Skin of body (tissue), 2 donors: Measurements from ENCODE around the gene RCBTB1. TPM values are rescaled to one million over a fixed set of nuclear protein-coding genes. Genes with fewer than 3 reads are reported as not detected.
"Not testable (repeated sequence)": the region's sequence is repeated elsewhere in the genome, so short reads cannot be mapped to it uniquely, and the experiment has no call there.

Experiments
- DNase-seq: peaks from one replicate; lab custom pipeline; 2025; lab: John Stamatoyannopoulos, UW
- total RNA-seq: library from RNA; depleted of rRNA; stranded (reverse); fragments of >200 nt; gene quantifications from one replicate; pipeline ENCODE4 v1.2.3, GENCODE V29; 2014

The RCBTB1 gene
- total RNA-seq, 1 donor from 2014 or later, result 12.5 TPM

DNA sequence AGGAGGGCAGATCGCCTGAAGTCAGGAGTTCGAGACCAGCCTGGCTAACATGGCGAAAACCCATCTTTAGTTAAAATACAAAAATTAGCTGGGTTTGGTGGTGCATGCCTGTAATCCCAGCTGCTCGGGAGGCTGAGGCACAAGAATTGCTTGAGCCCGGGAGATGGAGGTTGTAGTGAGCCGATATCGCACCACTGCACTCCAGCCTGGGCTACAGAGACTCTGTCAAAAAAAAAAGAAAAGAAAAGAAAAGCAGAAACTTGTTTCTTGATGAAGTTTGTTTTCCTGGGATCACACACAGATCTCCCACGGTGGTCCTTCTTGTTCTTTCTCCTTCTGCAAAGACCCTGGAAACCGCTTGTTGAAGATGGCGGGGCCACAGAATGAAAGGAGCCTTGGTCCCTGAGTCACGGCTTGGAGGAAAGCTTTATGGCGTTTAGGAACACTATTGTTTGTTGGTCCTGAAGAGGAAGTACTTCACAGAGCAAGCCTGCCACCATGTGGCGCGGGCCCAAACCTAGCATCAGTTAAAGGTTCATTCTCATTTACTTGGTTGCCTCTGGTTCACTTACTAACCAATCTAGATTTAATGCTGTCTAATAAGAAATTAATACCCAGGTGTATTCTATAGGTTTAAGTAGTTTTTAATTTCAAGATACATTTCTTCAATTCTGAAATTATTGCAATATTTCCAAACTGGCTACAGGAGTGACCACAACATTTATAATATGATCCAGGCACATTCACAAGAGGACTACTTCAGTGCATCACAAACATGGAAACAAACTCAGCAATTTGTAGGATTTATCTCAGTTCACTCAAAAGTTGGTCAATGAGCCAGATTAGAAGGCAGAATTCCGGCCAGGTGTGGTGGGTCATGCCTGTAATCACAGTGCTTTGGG lies 21.6 kb upstream of the RCBTB1 start:
- DNase-seq, result peak; percentile 64

GRCh38 chr13:49604570-49604969 lies 19.2 kb upstream of the RCBTB1 start:
- DNase-seq, result no peak

DNA sequence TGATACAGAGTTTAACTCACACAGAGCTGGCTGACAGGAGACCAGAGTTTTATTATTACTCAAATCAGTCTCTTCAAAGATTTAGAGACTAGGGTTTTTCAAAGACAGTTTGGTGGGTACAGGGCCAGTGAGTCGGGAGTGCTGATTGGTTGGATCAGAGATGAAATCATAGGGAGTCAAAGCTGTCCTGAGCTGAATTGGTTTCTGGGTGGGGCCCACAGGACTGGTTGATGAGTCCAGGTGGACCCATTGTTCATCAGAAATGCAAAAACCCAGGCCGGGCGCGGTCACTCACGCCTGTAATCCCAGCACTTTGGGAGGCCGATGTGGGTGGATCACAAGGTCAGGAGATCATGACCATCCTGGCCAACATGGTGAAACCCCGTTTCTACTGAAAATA lies 17.3 kb upstream of the RCBTB1 start:
- not testable (repeated sequence) for DNase-seq

GRCh38 chr13:49602005-49602404 lies 16.6 kb upstream of the RCBTB1 start:
- DNase-seq, result no peak

- no peak for DNase-seq
Measured at GRCh38 chr13:49597043-49597641, 11.8 kb upstream of the RCBTB1 start.

GRCh38 chr13:49596221-49596620 lies 10.9 kb upstream of the RCBTB1 start:
- DNase-seq, result no peak

DNA sequence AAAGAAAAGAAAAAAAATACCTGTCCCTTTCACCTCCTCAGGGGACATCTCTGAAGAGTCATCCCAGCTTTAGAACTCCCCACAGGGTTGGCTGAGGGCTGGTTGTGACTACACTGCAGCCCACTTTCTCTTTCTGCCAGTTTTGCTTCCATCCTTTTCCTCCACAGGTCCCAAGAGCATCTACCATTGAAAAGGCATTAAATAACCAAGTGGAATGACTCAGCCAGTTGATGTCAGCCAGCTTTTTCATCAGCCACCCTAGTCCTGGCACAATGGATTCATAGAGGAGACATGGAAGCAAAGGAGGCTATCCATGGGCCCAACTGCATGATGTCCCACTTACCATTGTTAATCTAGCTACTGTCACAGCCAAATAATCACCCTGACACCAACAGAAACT lies 9.2 kb upstream of the RCBTB1 start:
- DNase-seq, result no peak

DNA sequence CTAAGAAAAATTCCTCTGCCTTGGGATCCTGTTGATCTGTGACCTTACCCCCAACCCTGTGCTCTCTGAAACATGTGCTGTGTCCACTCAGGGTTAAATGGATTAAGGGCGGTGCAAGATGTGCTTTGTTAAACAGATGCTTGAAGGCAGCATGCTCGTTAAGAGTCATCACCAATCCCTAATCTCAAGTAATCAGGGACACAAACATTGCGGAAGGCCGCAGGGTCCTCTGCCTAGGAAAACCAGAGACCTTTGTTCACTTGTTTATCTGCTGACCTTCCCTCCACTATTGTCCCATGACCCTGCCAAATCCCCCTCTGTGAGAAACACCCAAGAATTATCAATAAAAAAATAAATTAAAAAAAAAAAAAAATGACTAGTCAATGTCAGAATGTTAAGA lies 8.5 kb upstream of the RCBTB1 start:
- DNase-seq, result not testable (repeated sequence)

- not testable (repeated sequence) for DNase-seq
Measured at GRCh38 chr13:49590714-49591113, 5.4 kb upstream of the RCBTB1 start.

GRCh38 chr13:49587311-49587847 lies 2.0 kb upstream of the RCBTB1 start:
- no peak for DNase-seq

DNA sequence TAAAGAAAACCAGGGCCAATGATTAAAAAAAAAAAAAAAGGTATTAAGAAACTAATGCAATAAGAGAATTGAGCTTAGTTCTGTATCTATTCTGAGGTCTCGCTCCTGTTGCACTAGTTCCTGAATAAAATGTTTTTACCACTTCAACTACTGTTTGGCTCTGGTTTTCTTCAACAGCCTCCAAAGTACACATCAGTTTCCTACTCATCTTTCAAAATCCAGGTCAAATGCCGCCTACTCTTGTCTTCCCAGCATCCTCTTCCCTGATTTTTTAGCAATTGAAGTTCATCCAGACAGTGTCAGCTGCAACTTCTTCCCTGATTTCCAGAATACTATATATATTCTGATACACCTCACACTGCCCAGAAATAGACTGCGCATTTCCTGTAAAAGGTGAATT lies 1.4 kb upstream of the RCBTB1 start:
- no peak for DNase-seq

DNA sequence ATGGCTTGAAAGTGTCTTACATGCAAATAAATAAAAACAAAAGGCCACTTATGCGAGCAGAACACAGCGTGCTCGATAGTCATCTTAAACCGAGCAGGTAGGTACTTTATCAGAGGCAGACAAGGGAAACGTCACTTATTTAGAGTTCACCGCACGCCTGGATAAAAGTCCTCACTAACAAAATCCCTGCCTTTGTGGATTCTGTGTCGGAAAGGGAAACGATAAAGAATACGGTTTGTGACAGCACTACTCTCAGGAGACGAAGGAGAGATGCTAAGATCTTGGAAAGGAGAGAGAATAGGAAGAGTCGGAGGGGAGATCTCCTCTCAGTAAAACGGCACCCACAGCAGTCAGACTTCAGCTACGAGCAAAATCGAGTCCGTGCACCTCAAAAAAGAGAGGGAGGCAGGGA lies 581 bp downstream of the RCBTB1 start:
- no peak for DNase-seq

GRCh38 chr13:49580980-49581680 lies 4.2 kb downstream of the RCBTB1 start:
- no peak for DNase-seq

DNA sequence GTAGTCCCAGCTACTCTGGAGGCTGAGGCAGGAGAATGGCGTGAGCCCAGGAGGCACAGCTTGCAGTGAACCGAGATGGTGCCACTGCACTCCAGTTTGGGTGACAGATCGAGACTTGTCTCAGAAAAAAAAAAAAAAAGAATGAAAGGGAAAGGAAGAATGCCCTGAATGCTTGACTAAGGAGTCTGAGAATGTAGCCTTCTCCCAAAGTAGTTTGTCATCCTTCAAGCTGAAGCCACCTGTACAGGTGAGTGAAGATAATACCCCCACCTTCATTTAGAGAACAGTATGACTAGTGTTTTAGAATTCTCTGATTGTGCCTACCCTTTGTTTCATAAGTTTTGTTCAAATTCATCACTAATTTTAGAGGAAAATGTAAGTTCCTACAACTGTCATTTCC lies 5.9 kb downstream of the RCBTB1 start:
- DNase-seq, result no peak

DNA sequence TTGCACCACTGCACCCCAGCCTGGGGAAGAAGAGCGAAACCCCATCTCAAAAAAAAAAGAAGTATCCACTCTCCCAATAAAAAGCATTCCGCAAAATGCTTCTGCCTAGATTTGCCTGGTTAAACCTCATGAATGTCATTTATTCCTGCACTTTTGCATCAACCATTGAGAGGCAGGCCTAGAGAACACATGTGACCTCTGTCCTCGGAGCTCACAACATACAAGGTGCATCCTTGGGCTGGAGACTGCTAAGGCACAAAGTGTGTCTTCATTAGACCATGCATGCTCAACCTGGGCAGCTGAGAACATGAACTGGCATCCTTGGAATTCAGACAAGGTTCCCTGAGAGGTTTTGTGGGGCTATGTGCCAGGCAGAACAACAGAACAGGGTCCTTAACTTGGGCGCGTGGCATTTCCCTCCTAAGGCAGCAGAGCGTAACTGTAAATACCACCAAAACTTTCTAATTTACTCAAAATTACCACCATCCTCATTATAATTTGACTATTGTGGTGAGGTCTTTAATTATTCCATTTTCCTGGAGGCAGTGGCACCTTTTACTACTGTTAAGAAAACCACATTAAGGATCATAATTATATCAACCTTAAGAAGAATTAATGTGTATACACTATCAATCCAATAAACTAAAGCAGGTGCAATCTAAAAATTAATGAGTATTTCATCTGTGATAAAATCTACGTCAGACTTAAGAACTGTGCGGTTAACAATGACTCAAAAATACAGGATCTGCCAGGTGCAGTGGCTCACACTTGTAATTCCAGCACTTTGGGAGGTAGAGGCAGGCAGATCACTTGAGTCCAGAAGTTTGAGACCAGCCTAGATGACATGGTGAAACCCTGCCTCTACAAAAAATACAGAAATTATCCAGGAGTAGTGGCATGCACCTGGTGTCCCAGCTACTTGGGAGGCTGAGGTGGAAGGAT lies 13.8 kb downstream of the RCBTB1 start:
- no peak for DNase-seq

DNA sequence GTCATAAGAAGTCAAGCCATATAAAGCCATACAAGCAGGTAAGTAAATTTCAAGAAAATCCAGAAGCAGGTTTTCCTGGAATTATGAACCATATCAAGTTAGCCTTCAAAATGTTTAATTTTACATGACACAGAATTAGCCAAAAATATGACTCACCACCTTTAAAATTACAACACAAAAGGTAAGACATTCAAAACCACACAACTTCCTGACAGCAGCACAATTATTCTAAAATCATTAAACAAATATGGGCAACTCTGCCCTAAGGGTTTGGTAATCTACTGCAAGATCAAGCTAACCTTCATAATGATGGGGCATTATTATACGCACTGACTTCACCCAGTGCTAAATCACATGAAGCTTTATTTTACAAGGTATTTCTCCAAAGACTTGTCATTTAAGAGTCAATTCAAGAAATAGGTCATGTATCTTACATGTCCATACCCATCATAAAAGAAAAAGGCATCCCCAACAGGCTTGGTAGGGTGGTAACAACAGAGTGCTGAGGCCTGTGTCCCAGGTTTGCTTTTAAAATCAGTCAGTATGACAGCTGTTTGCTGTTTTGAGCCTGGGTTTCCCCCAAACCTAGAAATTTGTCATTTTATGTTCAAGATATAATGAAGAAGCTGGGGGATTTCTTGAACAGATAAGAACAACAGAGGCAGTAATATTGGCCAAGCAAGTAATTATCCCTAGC lies 15.2 kb downstream of the RCBTB1 start:
- no peak for DNase-seq

GRCh38 chr13:49567491-49567890 lies 17.9 kb downstream of the RCBTB1 start:
- DNase-seq, result no peak

- DNase-seq, result no peak
Measured at GRCh38 chr13:49566461-49566860, 18.9 kb downstream of the RCBTB1 start.

- not testable (repeated sequence) for DNase-seq
Measured at GRCh38 chr13:49565461-49565860, 19.9 kb downstream of the RCBTB1 start.

DNA sequence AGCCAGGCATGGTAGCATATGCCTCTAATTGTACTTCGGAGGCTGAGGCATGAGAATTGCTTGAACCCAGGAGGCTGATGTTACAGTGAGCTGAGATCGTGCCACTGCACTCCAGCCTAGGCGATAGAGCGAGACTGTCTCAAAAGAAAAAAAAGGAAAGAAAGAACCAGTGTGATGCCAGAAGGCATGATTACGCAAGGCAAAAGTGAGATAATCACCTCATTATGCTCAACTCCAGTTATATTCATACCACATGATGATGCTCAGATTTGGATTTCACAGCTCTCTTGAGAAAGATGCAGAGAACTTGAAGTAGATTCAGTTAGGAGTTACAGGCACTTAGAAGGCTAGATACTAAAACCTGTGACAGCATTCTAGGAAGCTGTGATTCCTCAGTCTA lies 21.8 kb downstream of the RCBTB1 start:
- peak; percentile 4 for DNase-seq
